GM12892 (cell line): ENCODE results near the gene INTS2.
"Not testable (repeated sequence)": the region's sequence is repeated elsewhere in the genome, so short reads cannot be mapped to it uniquely, and the experiment has no call there.

Experiments
- POLR2A ChIP-seq: IDR thresholded peaks from 2 replicates; pipeline ENCODE4 v1.6.1; 2011; ENCODE audit warnings: low read depth, low read length, control low read depth
- POLR2AphosphoS5 ChIP-seq: IDR thresholded peaks from 2 replicates; pipeline ENCODE4 v1.6.1; 2011; ENCODE audit warnings: low read depth, low read length, control low read depth
- TAF1 ChIP-seq: IDR thresholded peaks from 2 replicates; pipeline ENCODE4 v1.6.1; 2011; ENCODE audit warnings: low read depth, mild to moderate bottlenecking, control low read depth, low read length, borderline replicate concordance

DNA sequence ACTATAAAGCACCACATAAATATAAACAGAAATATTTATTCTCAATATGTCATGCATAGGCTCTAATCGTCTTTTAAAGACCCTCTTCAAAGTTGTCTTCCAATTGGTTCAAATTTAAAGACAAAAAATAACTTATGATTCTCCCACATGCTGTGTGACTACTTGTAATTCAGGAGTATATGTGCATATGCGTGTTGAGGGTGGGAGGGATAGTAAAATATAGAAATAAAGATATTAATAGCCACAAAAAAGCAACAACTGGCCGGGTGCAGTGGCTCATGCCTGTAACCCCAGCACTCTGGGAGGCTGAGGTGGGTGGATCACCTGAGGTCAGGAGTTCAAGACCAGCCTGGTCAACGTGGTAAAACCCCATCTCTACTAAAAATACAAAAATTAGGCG is 33.5 kb downstream of the INTS2 start:
- TF ChIP-seq POLR2A, POLR2AphosphoS5, TAF1: not testable (repeated sequence)
